ENCODE data around the gene ORM2.
"Not testable (repeated sequence)": the region's sequence is repeated elsewhere in the genome, so short reads cannot be mapped to it uniquely, and the experiment has no call there.

ORM2 gene

DNA sequence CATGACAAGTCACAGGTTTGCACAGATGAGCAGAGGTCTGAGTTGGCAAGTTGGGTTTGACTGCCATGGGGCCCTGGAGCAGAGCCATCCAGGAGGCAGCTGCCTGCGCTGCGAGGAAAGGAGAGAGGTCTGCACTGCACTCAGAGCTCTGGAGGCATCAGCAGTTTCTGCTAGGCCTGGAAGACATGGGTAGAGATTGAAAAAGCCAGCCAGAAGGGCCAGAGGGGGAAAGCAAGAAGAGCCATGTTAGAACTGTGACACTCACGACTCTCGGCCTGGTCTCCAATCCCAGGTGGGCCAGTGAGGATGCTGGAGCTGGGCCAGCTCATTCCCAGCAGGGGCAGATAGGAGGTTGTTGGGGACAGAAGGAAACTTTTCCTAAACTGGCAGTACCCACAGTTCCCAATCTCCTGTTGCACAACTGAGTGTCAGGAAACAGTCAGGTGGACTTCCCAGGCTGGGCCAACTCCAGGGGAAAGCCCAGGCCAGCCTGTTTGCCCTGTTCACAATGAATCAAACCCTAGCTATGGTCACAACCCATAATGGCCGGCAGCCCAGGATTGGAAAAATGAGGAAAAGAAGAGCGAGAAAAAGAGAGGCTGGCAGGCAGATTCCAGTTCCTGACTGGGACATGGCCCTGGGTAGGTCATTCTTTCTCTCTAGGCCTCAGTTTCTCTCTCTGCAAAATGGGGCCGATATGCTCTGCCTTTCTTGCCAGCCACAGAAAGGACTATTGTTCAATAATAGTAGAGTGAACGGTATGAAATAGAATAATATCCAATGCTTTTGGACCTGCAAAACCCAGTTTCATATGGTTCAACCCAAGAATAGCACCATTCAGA is 14.6 kb upstream of the ORM2 start:
- DNase-seq (ENCODE audit: low spot score): no peak

DNA sequence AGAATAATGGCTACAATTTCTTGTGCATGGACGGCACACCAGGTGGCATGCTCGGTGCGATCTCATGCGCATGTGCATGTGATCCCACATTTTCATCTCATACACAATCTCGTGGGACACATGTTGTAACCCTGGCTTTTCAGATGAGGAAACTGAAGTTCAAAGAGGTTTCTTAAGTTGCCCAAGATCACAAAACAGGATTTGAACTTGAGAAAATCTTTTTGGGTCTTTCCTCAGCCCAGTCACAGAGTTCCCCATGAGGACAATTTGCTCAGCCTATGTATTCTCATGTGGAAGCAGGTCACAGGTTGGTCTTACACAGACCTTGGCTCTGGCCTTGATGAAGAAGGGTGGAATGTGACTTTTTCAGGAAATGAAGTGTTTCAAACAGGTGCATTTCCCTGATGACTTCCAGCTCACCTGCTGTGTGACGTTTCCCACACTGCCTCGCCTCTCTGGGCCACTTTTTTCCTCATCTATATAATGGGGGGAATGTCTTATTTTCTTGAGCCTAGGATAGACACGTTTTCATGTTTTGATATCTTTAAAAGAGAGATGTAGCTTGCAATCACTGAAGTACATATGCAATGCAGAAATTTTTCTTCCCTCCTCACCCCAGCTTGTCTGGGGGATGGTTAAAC is 13.8 kb upstream of the ORM2 start:
- DNase-seq (ENCODE audit: low spot score): no peak

GRCh38 chr9:114316605-114317230 is 13.0 kb upstream of the ORM2 start:
- no peak for DNase-seq (ENCODE audit: low spot score)

DNA sequence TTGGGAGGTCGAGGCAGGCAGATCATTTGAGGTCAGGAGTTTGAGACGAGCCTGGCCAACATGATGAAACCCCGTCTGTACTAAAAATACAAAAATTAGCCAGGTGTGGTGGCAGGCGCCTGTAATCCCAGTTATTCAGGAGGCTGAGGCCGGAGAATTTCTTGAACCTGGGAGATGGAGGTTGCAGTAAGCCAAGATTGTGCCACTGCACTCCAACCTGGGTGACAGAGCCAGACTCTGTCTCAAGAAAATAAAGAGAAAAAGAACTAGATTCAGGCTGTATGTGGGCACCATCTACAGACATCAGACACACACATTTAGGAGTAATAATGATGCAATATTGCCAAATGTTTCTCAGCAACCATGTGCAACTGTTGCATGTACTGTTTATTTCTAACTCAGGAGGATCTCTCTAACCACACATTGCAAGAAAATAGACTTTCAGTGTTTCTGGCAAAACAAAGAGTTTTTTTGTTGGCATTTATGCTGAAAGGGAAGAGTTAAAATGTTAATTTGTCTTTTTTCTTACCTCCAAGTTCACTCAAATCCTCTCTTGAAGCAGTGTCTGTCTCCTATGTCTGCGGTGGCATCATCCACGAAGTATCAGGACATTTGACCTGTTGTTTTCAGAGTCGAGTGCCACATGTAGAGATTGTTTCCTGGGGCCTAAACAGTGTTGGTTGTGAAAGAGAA is 11.9 kb upstream of the ORM2 start:
- DNase-seq (ENCODE audit: low spot score): peak; percentile 44

DNA sequence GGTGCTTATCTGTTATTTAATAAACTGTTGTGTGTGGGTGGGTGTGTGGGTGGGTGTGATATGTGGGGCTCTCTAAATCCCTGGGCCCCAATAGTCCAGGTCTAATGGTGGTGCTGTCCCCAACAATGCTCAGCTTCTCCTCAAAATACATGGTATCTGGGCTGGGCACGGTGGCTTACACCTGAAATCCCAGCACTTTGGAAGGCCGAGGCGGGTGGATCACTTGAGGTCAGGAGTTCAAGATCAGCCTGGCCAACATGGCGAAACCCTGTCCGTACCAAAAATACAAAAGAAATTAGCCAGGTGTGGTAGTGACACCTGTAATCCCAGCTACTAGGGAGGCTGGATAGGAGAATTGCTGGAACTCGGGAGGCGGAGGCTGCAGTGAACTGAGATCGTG is 11.3 kb upstream of the ORM2 start:
- DNase-seq (ENCODE audit: low spot score): no peak

GRCh38 chr9:114319147-114319546 is 10.5 kb upstream of the ORM2 start:
- DNase-seq (ENCODE audit: low spot score): no peak

DNA sequence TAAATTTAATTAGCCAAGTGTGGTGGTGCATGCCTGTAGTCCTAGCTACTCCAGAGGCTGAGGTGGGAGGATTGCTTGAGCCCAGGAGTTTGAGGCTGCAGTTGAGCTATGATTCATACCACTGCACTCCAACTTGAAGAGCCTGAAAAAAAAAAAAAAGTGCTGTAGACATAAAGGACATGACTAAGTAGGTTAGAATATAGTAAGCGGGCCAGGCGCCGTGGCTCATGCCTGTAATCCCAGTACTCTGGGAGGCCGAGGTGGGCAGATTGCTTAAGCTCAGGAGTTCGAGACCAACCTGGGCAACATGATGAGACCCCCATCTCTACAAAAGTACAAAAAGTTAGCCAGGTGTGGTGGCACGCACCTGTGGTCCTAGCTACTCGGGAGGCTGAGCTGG is 9.0 kb upstream of the ORM2 start:
- DNase-seq (ENCODE audit: low spot score): not testable (repeated sequence)

DNA sequence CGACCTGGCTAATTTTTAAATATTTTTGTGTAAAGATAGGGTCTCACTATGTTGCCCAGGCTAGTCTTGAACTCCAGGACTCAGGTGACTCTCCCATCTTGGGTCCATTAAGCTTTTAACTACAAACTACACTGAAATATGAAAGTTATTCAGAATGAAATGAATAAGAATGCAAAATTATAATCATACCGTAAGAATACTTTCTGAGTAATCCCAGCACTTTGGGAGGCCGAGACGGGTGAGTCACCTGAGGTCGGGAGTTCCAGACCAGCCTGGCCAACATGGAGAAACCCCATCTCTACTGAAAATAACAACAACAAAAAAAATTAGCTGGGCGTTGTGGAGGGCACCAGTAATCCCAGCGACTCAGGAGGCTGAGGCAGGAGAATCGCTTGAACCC is 7.9 kb upstream of the ORM2 start:
- no peak for DNase-seq (ENCODE audit: low spot score)

DNA sequence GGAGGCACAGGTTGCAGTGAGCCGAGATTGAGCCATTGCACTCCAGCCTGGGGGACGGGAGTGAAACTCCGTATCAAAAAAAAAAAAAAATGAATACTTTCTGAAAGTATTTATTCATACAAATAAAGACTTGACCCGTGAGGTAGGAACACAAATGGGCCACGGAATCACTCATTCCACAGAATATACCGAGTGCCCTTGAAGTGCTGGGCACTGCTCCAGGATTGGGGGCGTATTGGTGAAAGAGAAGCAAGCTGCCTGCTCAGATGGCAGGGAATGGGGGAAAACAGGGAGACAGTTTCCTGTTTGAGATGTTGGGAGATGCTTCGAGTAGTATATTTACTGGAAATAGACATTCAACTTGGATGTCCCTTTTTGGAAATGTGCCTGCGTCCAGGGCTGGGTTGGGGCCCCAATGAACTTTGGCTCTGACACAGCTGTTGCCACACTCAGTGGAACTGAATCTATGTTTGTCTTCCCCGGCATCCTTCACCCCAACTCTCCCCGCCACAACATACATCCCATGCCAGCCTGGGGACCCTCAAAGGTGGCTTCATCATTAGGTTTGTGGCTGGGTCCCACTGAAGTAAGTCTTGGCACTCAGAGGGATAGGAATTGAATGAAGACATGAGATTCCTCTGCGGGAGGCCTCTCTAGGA is 7.4 kb upstream of the ORM2 start:
- DNase-seq (ENCODE audit: low spot score): not testable (repeated sequence)

GRCh38 chr9:114322831-114323531 is 6.7 kb upstream of the ORM2 start, which contains the start of gene ORM1:
TSS of gene ORM1 (plus strand) at chr9:114323098. CDS start at chr9:114323134, 36 bp downstream.
- DNase-seq (ENCODE audit: low spot score): not testable (repeated sequence)

DNA sequence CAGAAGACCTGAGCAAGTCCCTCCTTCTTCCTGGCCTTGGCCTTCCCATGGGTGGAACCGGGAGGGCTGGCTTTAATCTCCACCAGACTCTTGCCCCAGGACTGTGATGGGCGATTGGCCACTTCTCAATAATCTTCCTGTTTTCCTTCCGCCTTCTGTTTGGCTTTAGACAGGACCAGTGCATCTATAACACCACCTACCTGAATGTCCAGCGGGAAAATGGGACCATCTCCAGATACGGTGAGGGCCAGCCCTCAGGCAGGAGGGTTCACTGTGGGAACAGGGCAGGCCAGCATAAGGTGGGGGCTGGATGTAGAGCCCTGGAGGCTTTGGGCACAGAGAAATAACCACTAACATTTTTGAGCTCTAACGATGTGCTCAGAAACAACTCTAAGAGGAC is 5.8 kb upstream of the ORM2 start:
- not testable (repeated sequence) for DNase-seq (ENCODE audit: low spot score)

GRCh38 chr9:114324492-114324891 is 5.2 kb upstream of the ORM2 start:
- DNase-seq (ENCODE audit: low spot score): no peak

DNA sequence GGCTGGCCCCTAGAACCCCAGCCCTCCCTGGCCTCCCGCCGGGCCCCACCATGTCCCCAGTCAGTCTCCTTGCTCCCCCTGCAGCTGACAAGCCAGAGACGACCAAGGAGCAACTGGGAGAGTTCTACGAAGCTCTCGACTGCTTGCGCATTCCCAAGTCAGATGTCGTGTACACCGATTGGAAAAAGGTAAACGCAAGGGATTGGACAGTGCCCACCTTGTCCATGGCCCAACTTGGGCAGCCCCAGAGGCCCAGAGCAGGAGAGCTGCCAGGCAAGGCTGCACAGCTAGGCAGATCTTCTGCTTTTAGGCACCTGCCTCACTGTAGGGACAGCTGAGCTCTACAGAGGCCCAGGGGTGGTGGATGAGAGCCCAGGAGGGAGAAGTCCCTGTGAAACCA is 4.7 kb upstream of the ORM2 start:
- DNase-seq (ENCODE audit: low spot score): not testable (repeated sequence)

- not testable (repeated sequence) for DNase-seq (ENCODE audit: low spot score)
Measured at GRCh38 chr9:114325684-114326254, 3.9 kb upstream of the ORM2 start.

DNA sequence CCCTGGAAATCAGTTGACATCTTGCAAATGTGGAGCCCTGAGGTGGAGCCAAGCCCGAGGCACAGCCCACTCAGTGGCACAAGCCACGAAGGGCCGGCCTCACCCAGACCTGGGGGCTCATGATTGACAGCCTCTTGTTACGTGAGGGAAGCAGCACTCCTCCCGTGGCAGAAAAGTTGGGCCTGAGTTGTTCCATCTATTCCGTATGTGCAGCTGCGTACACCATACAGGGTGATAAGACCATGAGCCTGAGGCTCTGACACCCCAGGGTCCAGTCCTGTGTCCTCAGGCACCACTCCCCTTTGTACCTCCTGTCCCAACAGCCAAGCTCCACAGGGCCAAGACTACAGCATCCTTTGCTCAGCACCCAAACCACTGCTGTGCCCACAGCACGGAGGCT is 1.9 kb upstream of the ORM2 start:
- no peak for DNase-seq (ENCODE audit: low spot score)

DNA sequence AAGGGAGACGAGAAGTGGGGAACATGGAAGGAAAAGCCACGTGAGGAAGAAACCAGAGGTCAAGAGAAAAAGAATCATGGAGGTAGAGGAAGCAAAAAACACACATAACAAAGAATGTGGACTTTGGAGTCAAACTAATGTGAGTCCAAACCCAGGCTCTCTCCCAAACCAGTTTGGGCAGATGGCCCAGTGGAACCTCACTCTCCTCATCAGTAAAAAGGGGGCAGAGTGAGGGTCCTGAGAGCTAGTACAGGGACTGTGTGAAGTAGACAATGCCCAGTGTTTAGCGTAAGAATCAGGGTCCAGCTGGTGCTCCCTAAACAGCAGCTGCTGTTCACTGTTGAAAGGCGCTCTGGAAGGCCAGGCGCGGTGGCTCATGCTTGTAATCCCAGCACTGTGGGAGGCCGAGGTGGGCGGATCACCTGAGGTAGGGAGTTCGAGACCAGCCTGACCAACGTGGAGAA is 1.3 kb upstream of the ORM2 start:
- DNase-seq (ENCODE audit: low spot score): not testable (repeated sequence)

- DNase-seq (ENCODE audit: low spot score): not testable (repeated sequence)
Measured at GRCh38 chr9:114328937-114329624, 588 bp upstream of the ORM2 start.

DNA sequence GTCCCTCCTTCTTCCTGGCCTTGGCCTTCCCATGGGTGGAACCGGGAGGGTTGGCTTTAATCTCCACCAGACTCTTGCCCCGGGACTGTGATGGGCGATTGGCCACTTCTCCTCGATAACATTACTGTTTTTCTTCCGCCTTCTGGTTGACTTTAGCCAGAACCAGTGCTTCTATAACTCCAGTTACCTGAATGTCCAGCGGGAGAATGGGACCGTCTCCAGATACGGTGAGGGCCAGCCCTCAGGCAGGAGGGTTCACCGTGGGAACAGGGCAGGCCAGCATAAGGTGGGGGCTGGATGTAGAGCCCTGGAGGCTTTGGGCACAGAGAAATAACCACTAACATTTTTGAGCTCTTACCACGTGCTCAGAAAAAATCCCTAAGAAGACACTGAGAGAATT is 967 bp downstream of the ORM2 start:
- no peak for DNase-seq (ENCODE audit: low spot score)

DNA sequence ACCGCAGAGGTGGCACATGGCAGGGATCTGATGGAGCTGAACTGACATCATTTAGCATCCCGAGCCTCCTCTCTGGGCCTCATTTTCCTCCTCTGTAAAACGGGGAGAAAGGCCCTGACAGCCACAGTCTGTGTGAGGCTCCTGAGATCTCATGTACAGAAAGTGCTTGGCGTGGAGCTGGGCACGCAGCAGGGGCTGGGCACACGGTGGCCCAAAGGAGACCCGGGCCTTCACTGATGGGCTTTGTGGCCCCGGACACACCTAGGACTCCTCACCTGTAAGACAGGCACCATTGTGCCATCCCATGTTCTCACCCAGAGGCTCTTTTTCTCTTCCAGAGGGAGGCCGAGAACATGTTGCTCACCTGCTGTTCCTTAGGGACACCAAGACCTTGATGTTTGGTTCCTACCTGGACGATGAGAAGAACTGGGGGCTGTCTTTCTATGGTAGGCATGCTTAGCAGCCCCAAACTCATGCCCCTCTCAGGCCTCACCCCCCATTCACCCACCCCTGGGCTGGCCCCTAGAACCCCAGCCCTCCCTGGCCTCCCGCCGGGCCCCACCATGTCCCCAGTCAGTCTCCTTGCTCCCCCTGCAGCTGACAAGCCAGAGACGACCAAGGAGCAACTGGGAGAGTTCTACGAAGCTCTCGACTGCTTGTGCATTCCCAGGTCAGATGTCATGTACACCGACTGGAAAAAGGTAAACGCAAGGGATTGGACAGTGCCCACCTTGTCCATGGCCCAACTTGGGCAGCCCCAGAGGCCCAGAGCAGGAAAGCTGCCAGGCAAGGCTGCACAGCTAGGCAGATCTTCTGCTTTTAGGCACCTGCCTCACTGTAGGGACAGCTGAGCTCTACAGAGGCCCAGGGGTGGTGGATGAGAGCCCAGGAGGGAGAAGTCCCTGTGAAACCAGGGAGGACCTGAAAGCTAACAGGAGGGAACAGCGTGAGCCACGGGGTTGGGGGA is 1.8 kb downstream of the ORM2 start:
- DNase-seq (ENCODE audit: low spot score): not testable (repeated sequence)
